Epithelial cell of esophagus (primary cell): ENCODE results near the gene INTS6.

Experiments used
- DNase-seq: peaks from one replicate; pipeline ENCODE4 v3.0.0; 2010; ENCODE audit warnings: low read depth
- H3K4me3 ChIP-seq: 2 replicates; pipeline ENCODE4 v1.5.1; 2011; ENCODE audit warnings: mild to moderate bottlenecking, low read length, control low read depth
- TF ChIP-seq, protein P1 (sequence below): IDR thresholded peaks from 2 replicates; pipeline ENCODE4 v1.5.1; 2011; ENCODE audit warnings: low read depth, mild to moderate bottlenecking, low read length, control low read depth, inconsistent platforms; ENCODE audit not compliant: insufficient read depth; ENCODE audit errors: missing control alignments

Gene INTS6

DNA sequence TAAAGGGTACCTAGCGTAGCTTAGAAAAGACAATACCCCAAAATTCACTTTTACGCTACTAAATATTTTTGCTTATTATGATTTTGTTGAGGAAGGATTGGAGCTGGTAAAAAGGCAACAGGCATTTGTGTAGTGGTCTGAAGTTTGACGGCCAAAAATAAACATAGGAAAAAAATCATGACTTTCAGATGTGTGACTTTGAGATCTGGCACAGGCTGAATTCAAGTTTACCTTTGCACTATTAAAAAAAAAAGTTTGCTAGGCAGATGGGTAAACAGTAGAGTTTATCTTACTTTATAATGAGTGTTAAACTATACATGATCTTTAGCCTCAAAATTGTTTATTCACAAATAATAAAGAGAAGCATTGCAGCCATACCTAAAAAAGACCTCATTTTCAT is 24.3 kb upstream of the INTS6 start:
- H3K4me3 ChIP-seq, result no peak overlapping the region
- DNase-seq, result no peak
- TF ChIP-seq, protein P1, sequence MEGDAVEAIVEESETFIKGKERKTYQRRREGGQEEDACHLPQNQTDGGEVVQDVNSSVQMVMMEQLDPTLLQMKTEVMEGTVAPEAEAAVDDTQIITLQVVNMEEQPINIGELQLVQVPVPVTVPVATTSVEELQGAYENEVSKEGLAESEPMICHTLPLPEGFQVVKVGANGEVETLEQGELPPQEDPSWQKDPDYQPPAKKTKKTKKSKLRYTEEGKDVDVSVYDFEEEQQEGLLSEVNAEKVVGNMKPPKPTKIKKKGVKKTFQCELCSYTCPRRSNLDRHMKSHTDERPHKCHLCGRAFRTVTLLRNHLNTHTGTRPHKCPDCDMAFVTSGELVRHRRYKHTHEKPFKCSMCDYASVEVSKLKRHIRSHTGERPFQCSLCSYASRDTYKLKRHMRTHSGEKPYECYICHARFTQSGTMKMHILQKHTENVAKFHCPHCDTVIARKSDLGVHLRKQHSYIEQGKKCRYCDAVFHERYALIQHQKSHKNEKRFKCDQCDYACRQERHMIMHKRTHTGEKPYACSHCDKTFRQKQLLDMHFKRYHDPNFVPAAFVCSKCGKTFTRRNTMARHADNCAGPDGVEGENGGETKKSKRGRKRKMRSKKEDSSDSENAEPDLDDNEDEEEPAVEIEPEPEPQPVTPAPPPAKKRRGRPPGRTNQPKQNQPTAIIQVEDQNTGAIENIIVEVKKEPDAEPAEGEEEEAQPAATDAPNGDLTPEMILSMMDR, result no peak

GRCh38 chr13:51475727-51476501 is 23.1 kb upstream of the INTS6 start:
- no peak overlapping the region for H3K4me3 ChIP-seq
- TF ChIP-seq, protein P1, result no peak
- no peak for DNase-seq

GRCh38 chr13:51469790-51470189 is 17.0 kb upstream of the INTS6 start:
- H3K4me3 ChIP-seq, result no peak overlapping the region
- TF ChIP-seq, protein P1, result no peak
- DNase-seq, result no peak

- DNase-seq, result no peak
- H3K4me3 ChIP-seq, result no peak overlapping the region
- TF ChIP-seq, protein P1, result no peak
Measured at GRCh38 chr13:51467730-51468129, 14.9 kb upstream of the INTS6 start.

- TF ChIP-seq, protein P1, result no peak
Measured at GRCh38 chr13:51465124-51465523, 12.3 kb upstream of the INTS6 start.

DNA sequence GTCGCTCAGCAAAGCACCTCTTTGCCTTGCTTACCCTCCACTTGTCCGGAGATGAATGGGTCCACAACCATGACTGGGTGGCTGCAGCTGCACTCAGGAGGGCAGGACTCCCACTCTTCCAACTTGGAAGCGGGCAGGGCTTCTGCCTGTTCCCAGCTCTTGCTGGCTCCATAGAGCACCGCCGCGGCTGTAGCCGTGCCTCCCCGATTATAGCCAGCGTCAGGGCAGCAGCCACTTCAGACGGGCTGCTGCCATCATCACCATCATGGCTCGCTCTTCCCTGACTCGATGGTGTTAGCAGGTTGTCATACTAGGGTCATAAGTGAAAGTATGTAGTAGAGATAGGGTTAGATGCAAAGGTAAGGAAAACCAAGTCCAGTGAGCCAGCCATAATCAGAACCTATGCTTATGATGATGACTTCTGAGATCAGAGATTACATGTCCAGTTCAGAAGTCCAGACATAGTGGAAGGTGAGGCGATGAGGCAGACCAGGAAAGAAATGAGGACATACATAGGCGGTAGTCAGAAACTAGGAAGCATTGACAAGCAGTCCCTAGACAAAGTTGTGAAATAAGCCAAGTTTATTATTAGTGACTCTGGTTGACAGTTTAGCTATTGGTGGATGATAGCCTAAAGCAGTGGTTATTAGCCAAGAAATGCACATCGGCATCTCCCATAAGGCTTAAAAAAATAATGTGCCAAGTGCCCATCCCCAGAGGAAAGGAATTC is 4.4 kb upstream of the INTS6 start:
- DNase-seq, result no peak
- TF ChIP-seq, protein P1, result no peak
- H3K4me3 ChIP-seq, result no peak overlapping the region

More at GRCh38 chr13:51465124-51465523, 12.3 kb upstream of the INTS6 start:
- no peak overlapping the region for H3K4me3 ChIP-seq
- no peak for DNase-seq

DNA sequence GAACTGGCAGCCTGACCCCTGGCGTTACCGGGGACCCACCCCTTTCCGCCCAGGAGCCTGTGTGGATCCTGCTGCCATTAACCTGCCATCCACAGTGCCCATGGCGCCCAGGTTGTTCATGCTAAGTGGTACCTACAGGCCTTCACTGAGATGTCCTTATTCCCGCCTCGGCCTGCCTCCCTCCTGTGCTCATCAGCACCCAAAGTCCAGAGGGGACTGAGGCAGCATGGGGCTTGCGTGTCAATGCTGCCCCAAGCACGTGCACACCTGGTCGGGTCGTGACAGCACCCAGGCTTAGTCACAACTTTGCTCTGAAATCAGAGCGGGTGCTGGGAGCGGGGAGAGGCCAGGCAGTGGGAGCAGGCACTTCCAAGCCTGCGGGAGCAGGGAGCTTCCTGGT is 3.7 kb upstream of the INTS6 start:
- no peak for DNase-seq
- H3K4me3 ChIP-seq, result no peak overlapping the region
- TF ChIP-seq, protein P1, result no peak
